GM19397 (cell line): ENCODE measurements around the gene NCK2.

Experiments used
- ATAC-seq: cut with Tn5 transposase; IDR thresholded peaks from one replicate; pipeline ENCODE4 v1.9.1; 2021; ENCODE audit warnings: mild to moderate bottlenecking, moderate library complexity; ENCODE audit not compliant: unreplicated experiment

NCK2 gene

GRCh38 chr2:105866216-105867185 is 121.8 kb downstream of the NCK2 start:
- no peak for ATAC-seq

- no peak for ATAC-seq
Observed at GRCh38 chr2:105867587-105867986, 122.9 kb downstream of the NCK2 start.

DNA sequence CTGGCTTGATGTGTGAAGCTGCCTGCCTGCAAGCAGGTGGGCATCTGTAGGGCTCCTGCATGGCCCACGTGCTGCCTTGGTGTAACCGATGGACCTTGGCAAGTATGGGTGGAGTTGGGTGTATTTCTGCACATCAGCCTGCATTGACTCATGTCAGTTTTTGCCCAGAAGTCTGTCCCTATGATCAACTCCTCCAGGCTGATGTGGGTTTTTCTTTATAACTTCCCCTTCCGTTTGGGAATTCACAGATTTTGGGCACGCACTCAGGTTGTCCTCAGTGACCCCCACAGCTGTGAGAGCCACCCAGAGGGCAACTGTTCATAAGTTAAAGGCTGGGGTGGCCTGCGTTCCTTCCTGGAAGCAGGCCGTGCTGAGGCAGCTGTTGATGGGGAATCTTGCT is 123.3 kb downstream of the NCK2 start:
- no peak for ATAC-seq

GRCh38 chr2:105869341-105869740 is 124.6 kb downstream of the NCK2 start:
- no peak for ATAC-seq

DNA sequence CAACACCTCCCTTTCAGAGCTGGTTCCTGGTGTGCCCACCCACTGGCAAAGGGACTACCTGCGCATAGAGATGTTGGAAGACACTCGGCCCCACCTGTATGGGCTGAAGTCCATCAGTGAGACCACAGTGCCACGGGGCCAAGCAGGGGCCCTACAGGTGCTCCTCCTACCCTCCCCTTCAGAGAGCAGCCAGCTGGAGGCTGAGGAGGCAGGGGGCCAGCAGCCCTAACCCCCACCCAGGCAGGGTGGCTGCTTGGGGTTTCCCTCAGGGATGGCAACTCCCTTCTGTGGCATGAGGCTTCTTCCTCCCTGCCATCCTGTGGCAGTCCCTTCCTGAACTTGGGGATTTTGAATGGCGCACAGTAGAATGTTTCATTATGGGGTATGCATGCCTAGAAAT is 125.3 kb downstream of the NCK2 start:
- ATAC-seq, result no peak

DNA sequence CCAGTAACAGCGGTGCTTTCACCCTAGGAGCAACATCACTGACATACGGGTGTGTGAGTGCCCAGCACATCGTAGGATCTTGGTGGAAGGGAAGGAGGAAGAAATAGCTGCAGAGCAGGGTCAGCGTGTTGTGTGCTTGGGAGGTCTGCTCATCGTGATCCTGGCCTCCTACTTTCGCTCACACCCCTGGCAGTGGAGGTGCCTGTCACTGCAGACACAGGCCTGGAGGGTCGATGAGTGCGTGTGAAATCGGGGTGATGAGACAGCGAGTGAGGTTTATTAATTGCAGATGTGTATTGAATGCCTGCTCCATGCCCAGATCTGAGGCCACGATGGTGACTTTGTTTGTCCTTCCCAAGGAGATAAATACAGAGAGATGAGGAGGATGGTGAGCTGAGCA is 126.1 kb downstream of the NCK2 start:
- no peak for ATAC-seq

DNA sequence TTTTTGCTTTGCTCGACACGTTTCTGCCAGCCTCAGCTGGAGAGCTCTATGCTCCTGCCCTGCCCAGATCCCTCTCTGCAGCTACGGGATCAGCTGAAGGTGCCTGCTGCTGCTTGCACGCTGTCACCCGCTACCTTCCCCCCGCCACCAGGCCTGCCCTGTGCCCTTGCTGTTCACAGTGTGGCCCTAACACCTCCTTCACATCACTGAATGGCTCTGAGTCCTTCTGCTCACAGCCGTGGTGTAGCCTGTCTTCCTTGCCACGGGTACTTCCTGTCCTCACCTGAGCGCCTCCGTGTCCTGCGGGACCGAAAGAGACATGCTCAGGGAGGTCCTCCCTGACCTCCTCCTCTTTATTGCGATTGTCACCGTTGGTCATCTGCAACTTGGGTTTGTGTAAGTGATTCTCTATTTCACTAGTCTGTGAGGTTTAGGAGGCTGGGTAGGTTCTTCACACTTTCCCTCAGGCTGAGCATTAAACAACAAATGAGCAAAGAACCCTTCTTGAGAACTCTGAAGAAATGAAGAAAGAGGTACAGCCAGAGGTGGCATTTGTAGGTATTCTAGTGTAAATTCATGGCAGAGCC is 127.5 kb downstream of the NCK2 start:
- ATAC-seq, result no peak

GRCh38 chr2:105872830-105873229 is 128.1 kb downstream of the NCK2 start:
- ATAC-seq, result no peak

GRCh38 chr2:105873281-105873680 is 128.6 kb downstream of the NCK2 start:
- no peak for ATAC-seq

DNA sequence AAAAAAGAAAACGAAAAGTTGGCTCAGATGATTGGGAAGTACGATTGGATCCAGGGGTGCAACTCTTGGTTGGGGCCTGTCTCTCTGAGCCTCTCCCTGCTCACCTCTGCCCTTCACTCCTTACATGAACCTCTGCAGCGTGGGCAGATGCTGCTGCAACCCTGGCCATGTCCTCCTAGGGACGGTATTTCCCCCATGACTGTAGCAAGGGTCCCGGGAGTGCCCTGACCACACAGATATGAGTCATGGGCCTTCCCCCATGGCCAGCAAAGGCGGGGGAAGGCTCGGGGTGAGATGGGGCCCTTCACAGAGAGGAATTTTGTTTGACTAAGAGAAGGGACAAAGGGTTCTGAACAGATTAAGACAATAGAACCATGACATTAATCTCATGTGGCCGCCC is 129.0 kb downstream of the NCK2 start:
- peak; percentile 85 for ATAC-seq

DNA sequence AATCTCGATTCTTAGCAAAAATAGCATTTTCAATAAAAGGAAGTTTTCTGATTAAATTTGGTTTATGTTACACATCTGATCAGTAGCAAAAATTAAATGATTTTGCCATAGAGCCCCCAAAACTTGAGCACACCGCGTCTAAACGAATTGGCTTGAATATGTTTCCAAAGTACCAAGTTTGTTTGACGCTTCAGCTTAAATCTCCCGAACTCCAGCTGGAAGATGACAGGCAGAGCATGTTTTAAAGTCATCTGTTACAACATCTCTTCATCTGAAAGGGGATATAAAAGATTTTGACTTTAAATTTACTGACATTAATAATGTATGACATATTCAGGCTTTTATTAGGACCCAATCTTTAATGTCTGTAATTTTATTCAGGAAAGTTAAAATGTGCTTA is 129.8 kb downstream of the NCK2 start:
- ATAC-seq, result no peak

- ATAC-seq, result no peak
Observed at GRCh38 chr2:105875241-105875640, 130.5 kb downstream of the NCK2 start.

DNA sequence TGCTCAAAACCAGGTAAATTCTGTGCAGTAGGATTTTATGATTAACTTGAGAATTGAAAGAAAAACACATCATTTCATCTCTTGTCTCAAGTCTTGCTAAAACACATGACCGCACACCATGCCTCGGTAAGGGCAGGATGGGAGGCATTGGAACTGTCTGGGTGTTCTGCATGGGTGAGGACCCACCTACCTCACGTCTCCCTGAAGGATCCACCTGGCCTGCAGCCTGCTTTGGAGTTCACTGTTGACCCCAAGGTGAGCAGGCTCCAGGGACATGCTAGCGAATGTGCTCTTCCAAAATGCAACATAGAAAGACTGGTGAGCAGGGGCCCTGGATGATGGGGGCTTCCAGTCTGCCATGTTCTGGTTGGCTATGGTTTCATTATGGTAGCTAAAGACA is 131.5 kb downstream of the NCK2 start:
- ATAC-seq, result no peak

- ATAC-seq, result no peak
Observed at GRCh38 chr2:105877945-105878344, 133.2 kb downstream of the NCK2 start.

- no peak for ATAC-seq
Observed at GRCh38 chr2:105879106-105879802, 134.5 kb downstream of the NCK2 start.

GRCh38 chr2:105879803-105880300 is 135.1 kb downstream of the NCK2 start:
- ATAC-seq, result no peak

DNA sequence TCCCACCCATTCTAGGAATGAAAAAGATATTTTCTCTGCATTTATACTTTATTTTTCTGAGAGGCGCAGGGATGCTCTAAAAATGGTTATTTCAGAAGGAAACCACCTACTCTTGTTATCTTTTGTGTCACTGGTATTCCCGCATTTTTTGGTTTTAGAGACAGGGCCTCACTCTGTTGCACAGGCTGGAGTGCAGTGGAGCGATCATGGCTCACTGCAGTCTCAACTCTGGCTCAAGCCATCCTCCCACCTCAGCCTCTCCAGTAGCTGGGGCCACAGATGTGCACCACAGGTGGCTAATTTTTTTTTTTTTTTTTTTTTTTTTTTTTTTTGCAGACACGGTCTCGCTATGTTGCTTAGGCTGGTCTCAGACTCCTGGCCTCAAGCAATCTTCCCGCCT is 135.9 kb downstream of the NCK2 start:
- no peak for ATAC-seq

DNA sequence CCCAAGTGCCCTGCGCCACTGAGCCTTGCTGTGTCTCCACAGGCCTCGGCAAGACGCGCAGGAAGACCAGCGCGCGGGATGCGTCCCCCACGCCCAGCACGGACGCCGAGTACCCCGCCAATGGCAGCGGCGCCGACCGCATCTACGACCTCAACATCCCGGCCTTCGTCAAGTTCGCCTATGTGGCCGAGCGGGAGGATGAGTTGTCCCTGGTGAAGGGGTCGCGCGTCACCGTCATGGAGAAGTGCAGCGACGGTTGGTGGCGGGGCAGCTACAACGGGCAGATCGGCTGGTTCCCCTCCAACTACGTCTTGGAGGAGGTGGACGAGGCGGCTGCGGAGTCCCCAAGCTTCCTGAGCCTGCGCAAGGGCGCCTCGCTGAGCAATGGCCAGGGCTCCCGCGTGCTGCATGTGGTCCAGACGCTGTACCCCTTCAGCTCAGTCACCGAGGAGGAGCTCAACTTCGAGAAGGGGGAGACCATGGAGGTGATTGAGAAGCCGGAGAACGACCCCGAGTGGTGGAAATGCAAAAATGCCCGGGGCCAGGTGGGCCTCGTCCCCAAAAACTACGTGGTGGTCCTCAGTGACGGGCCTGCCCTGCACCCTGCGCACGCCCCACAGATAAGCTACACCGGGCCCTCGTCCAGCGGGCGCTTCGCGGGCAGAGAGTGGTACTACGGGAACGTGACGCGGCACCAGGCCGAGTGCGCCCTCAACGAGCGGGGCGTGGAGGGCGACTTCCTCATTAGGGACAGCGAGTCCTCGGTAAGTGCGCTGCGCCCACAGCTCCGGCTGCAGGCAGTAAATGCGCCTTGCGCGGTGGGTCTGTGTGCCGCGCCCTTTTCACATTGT is 136.8 kb downstream of the NCK2 start:
- no peak for ATAC-seq

- ATAC-seq, result no peak
Observed at GRCh38 chr2:105882341-105882740, 137.6 kb downstream of the NCK2 start.

- ATAC-seq, result no peak
Observed at GRCh38 chr2:105882920-105883435, 138.3 kb downstream of the NCK2 start.
